SK-N-SH (cell line): Measurements from ENCODE around the gene WDR74. TPM values are rescaled to one million over a fixed set of nuclear protein-coding genes. Genes with fewer than 3 reads are reported as not detected.

Source experiments
- CTCF ChIA-PET: fragments of 300-600, 350-600 bp; formaldehyde crosslinking; extraction: SDS; loops from one replicate; lab custom pipeline; 2021; lab: Yijun Ruan, JAX
- POLR2A ChIA-PET: fragments of 350-600 bp; sonication (Branson Sonifier 250); formaldehyde crosslinking; extraction: SDS; loops from one replicate; lab custom pipeline; 2020; ENCODE audit warnings: antibody characterized with exemption, inconsistent platforms; lab: Yijun Ruan, JAX
- DNase-seq: peaks from one replicate; pipeline ENCODE4 v3.0.0; 2012
- H2AFZ ChIP-seq: fragments of 200-600 bp; sonication (generic); 2 replicates; pipeline ENCODE4 v1.8.1; 2016; ENCODE audit warnings: antibody characterized with exemption, mild to moderate bottlenecking, low read depth
- H3F3A ChIP-seq: fragments of 200-600 bp; sonication (generic); replicated peaks from 2 replicates; pipeline ENCODE3; 2016; ENCODE audit warnings: antibody characterized with exemption, mild to moderate bottlenecking; ENCODE audit not compliant: insufficient read depth
- H3K27ac ChIP-seq, 2 experiments: fragments of 200-500 bp in 1 of 2; fragments of 200-600 bp in 1 of 2; sonication (Bioruptor generic) in 1 of 2; sonication (generic), shearing (Covaris generic) in 1 of 2; 2 replicates each; pipeline versions ENCODE4 v1.5.1 to v1.6.1; 2014 to 2016; ENCODE audit warnings: low read depth in 2 of 2, inconsistent platforms in 1 of 2, low read length in 1 of 2, mild to moderate bottlenecking in 1 of 2, mixed read lengths in 1 of 2
- H3K27me3 ChIP-seq: fragments of 200-600 bp; sonication (generic), shearing (Covaris generic); 2 replicates; pipeline ENCODE4 v1.6.1; 2016; ENCODE audit warnings: mixed run types; ENCODE audit not compliant: insufficient read depth
- H3K36me3 ChIP-seq, 2 experiments: fragments of 200-500 bp in 1 of 2; fragments of 200-600 bp in 1 of 2; sonication (Bioruptor generic) in 1 of 2; sonication (generic) in 1 of 2; replicated peaks in 1 of 2; 2 replicates each; pipeline versions ENCODE3 to v1.5.1; 2014 to 2016; ENCODE audit warnings: low read length in 1 of 2, mild to moderate bottlenecking in 1 of 2; ENCODE audit not compliant: insufficient read depth in 2 of 2, control insufficient read depth in 1 of 2
- H3K4me1 ChIP-seq, 2 experiments: fragments of 200-500 bp in 1 of 2; fragments of 200-600 bp in 1 of 2; sonication (Bioruptor generic) in 1 of 2; sonication (generic), shearing (Covaris generic) in 1 of 2; 2 replicates each; pipeline versions ENCODE4 v1.5.1 to v1.6.1; 2014 to 2016; ENCODE audit warnings: low read depth in 1 of 2, low read length in 1 of 2, mixed run types in 1 of 2; ENCODE audit not compliant: insufficient read depth in 2 of 2, control insufficient read depth in 1 of 2
- H3K4me2 ChIP-seq: fragments of 200-600 bp; sonication (generic), shearing (Covaris generic); 2 replicates; pipeline ENCODE4 v1.6.1; 2017; ENCODE audit warnings: mixed run types
- H3K4me3 ChIP-seq, 2 experiments: fragments of 200-500 bp in 1 of 2; fragments of 200-600 bp in 1 of 2; sonication (Bioruptor generic) in 1 of 2; sonication (generic), shearing (Covaris generic) in 1 of 2; 2 replicates each; pipeline versions ENCODE4 v1.5.1 to v1.8.1; 2014 to 2016; ENCODE audit warnings: low read depth in 2 of 2, inconsistent platforms in 1 of 2, low read length in 1 of 2, mild to moderate bottlenecking in 1 of 2, mixed read lengths in 1 of 2, moderate library complexity in 1 of 2
- H3K79me2 ChIP-seq: fragments of 200-600 bp; sonication (generic); 2 replicates; pipeline ENCODE4 v1.8.1; 2017; ENCODE audit warnings: mild to moderate bottlenecking; ENCODE audit not compliant: insufficient read depth
- H3K9ac ChIP-seq: fragments of 200-600 bp; sonication (generic); 2 replicates; pipeline ENCODE4 v1.6.1; 2017; ENCODE audit warnings: mixed run types
- H3K9me2 ChIP-seq: fragments of 200-600 bp; sonication (generic); 2 replicates; pipeline ENCODE4 v1.6.1; 2017; ENCODE audit warnings: mixed run types
- H3K9me3 ChIP-seq: fragments of 200-600 bp; sonication (generic); 2 replicates; pipeline ENCODE4 v1.6.1; 2017; ENCODE audit warnings: mixed run types, mild to moderate bottlenecking, moderate library complexity
- H4K20me1 ChIP-seq: fragments of 200-600 bp; sonication (generic); 2 replicates; pipeline ENCODE4 v1.6.1; 2017; ENCODE audit warnings: mild to moderate bottlenecking, mixed run types; ENCODE audit not compliant: insufficient read depth
- CTCF ChIP-seq: fragments of 200-600 bp; sonication (generic); IDR thresholded peaks from 2 replicates; pipeline ENCODE4 v1.6.1; 2017; ENCODE audit warnings: antibody characterized with exemption, mild to moderate bottlenecking, moderate library complexity
- ELF1 ChIP-seq: IDR thresholded peaks from 2 replicates; pipeline ENCODE4 v1.4.0; 2012
- EZH2phosphoT487 ChIP-seq: fragments of 200-600 bp; sonication (generic); IDR thresholded peaks from 2 replicates; pipeline ENCODE4 v1.6.1; 2017; ENCODE audit warnings: low read depth, mixed run types, mild to moderate bottlenecking, antibody characterized with exemption, moderate library complexity, borderline replicate concordance
- GABPA ChIP-seq: IDR thresholded peaks from 2 replicates; pipeline ENCODE4 v1.4.0; 2012; ENCODE audit warnings: low read depth, mild to moderate bottlenecking
- JUND ChIP-seq: IDR thresholded peaks from 2 replicates; pipeline ENCODE4 v1.4.0; 2012
- MXI1 ChIP-seq: IDR thresholded peaks from 2 replicates; pipeline ENCODE4 v1.6.1; 2012; ENCODE audit warnings: mild to moderate bottlenecking, low read depth, low read length, improper control_type of control experiment
- PBX3 ChIP-seq: IDR thresholded peaks from 2 replicates; pipeline ENCODE4; 2012
- RFX5 ChIP-seq: IDR thresholded peaks from 2 replicates; pipeline ENCODE4 v1.6.1; 2012; ENCODE audit warnings: mild to moderate bottlenecking, improper control_type of control experiment, low read length
- TAF1 ChIP-seq: IDR thresholded peaks from 2 replicates; pipeline ENCODE4 v1.6.1; 2012; ENCODE audit warnings: low read depth, mild to moderate bottlenecking, low read length, moderate library complexity, borderline replicate concordance
- TCF12 ChIP-seq: IDR thresholded peaks from 2 replicates; pipeline ENCODE4 v1.4.0; 2012
- TEAD4 ChIP-seq: IDR thresholded peaks from 2 replicates; pipeline ENCODE4 v1.4.0; 2012; ENCODE audit warnings: mild to moderate bottlenecking, borderline replicate concordance; ENCODE audit not compliant: insufficient read depth
- ZBTB33 ChIP-seq: IDR thresholded peaks from 2 replicates; pipeline ENCODE4 v1.4.0; 2012; ENCODE audit warnings: low read depth, borderline replicate concordance
- WGBS: methylation state at CpG from one replicate; pipeline ENCODE4 v1.1.6; 2017; ENCODE audit warnings: low lambda C conversion rate; 5-methylcytosine and 5-hydroxymethylcytosine counted together
- polyA plus RNA-seq, 3 experiments: library from polyadenylated mRNA; depleted of rRNA; stranded (reverse); fragments of >200 nt; gene quantifications; 2 replicates each; pipeline ENCODE4 v1.2.3, GENCODE V29; 2012

Gene WDR74
- polyA plus RNA-seq, 1 of the 3 experiments (the other 2 are of a cell fraction): 132 TPM

- no peaks in the 10 kb centered on the region for H3K27me3 ChIP-seq
- no peak overlapping the region for H3K4me3 ChIP-seq
- H2AFZ ChIP-seq: no peak overlapping the region
- no peaks in the 10 kb centered on the region for H3K9me3 ChIP-seq
- ChIA-PET CTCF (no interaction called here), POLR2A (no interaction called here)
- 100% methylated on average over 2 of the region's 10 CpGs for WGBS
- H3K4me2 ChIP-seq: no peak overlapping the region
- no peak for DNase-seq
- H3K4me1 ChIP-seq: peaks cover 8 to 13% of the 10 kb centered on the region in 2 experiments
- no peaks in the 10 kb centered on the region for H3K9me2 ChIP-seq
- no peak overlapping the region for H3K9ac ChIP-seq
- no peak for TF ChIP-seq ELF1
- no peak for TF ChIP-seq MXI1
- no peak for TF ChIP-seq TCF12
- no peak for TF ChIP-seq CTCF
- TF ChIP-seq PBX3: no peak
- peaks cover 26% of the 10 kb centered on the region for H3F3A ChIP-seq
- no peak overlapping the region for H3K27ac ChIP-seq
- H3K79me2 ChIP-seq: peaks cover 34% of the 10 kb centered on the region
- H4K20me1 ChIP-seq: peaks cover 12% of the 10 kb centered on the region; the same call in 1 of the 2 replicates
- peaks cover 75 to 87% of the 10 kb centered on the region in 2 experiments for H3K36me3 ChIP-seq
Observed at GRCh38 chr11:62799486-62799885, 39.9 kb downstream of the WDR74 start.

- Histone ChIP-seq H3K4me2 (no peak overlapping the region), H4K20me1 (no peaks in the 10 kb centered on the region), H3K4me1 (peaks cover 5 to 6% of the 10 kb centered on the region in 2 experiments; a peak in 3 of 4 replicates), H3K27me3 (no peaks in the 10 kb centered on the region), H3K9me3 (no peaks in the 10 kb centered on the region), H3K79me2 (peaks cover 11% of the 10 kb centered on the region), H3K27ac (no peak overlapping the region), H2AFZ (no peak overlapping the region), H3K36me3 (peaks cover 74 to 86% of the 10 kb centered on the region in 2 experiments), H3K4me3 (no peak overlapping the region), H3K9ac (no peak overlapping the region), H3K9me2 (no peaks in the 10 kb centered on the region), H3F3A (peaks cover 45% of the 10 kb centered on the region)
- no peak for DNase-seq
- ChIA-PET POLR2A (interaction anchor here (0.8 to 0.9 kb wide), 2 partner anchors 10 kb away, joined by 3 to 4 read pairs; partner anchors contain the start of gene NXF1), CTCF (interaction anchor here (0.9 to 4.4 kb wide), 3 partner anchors 10 to 85 kb away, joined by 3 to 25 read pairs (median 4); partner anchors contain the start of genes SLC3A2 and TMEM179B)
- WGBS: 87% methylated on average over 7 of the region's 7 CpGs
- TF ChIP-seq EZH2phosphoT487: no peak
- no peak for TF ChIP-seq TEAD4
- TF ChIP-seq GABPA: no peak
- TF ChIP-seq TAF1: no peak
- no peak for TF ChIP-seq MXI1
- no peak for TF ChIP-seq RFX5
- TF ChIP-seq ZBTB33: no peak
- no peak for TF ChIP-seq JUND
Observed at GRCh38 chr11:62796281-62796680, 43.1 kb downstream of the WDR74 start.
